KMS-11 (cell line): ENCODE results near the gene EXOSC10.
"Not testable (repeated sequence)": the region's sequence is repeated elsewhere in the genome, so short reads cannot be mapped to it uniquely, and the experiment has no call there.

Experiments
- H2AFZ ChIP-seq: fragments of 200-600 bp; sonication (generic); 2 replicates; pipeline ENCODE4 v1.6.1; 2016; ENCODE audit warnings: antibody characterized with exemption, mixed run types, low read depth
- H3K27ac ChIP-seq: fragments of 200-600 bp; sonication (generic); 2 replicates; pipeline ENCODE4 v1.6.1; 2016; ENCODE audit warnings: mild to moderate bottlenecking, mixed run types
- H3K27me3 ChIP-seq: fragments of 200-600 bp; sonication (generic); 2 replicates; pipeline ENCODE4 v1.6.1; 2017; ENCODE audit warnings: mild to moderate bottlenecking, low read depth, mixed run types, moderate library complexity; ENCODE audit not compliant: insufficient read depth
- H3K36me3 ChIP-seq: fragments of 200-600 bp; sonication (generic); 2 replicates; pipeline ENCODE4 v1.6.1; 2017; ENCODE audit warnings: mild to moderate bottlenecking, mixed run types; ENCODE audit not compliant: insufficient read depth
- H3K4me1 ChIP-seq: fragments of 200-600 bp; sonication (generic); 2 replicates; pipeline ENCODE4 v1.6.1; 2016; ENCODE audit warnings: mild to moderate bottlenecking, low read depth, mixed run types; ENCODE audit not compliant: poor library complexity, severe bottlenecking
- H3K4me2 ChIP-seq: fragments of 200-600 bp; sonication (generic); 2 replicates; pipeline ENCODE4 v1.7.0; 2016; ENCODE audit warnings: mild to moderate bottlenecking, mixed run types
- H3K4me3 ChIP-seq: fragments of 200-600 bp; sonication (generic); IDR thresholded peaks from 2 replicates; pipeline ENCODE4 v1.6.1; 2017; ENCODE audit warnings: low read depth, low read length, mixed read lengths; ENCODE audit not compliant: insufficient read depth
- H3K79me2 ChIP-seq: fragments of 200-600 bp; sonication (generic); 2 replicates; pipeline ENCODE4 v1.6.1; 2016; ENCODE audit warnings: low read depth, mixed run types; ENCODE audit not compliant: insufficient read depth
- H3K9ac ChIP-seq: fragments of 200-600 bp; sonication (generic); 2 replicates; pipeline ENCODE4 v1.6.1; 2016; ENCODE audit warnings: mild to moderate bottlenecking, mixed run types
- H4K20me1 ChIP-seq: fragments of 200-600 bp; sonication (generic); 2 replicates; pipeline ENCODE4 v1.6.1; 2016; ENCODE audit warnings: mild to moderate bottlenecking, mixed run types; ENCODE audit not compliant: insufficient read depth
- TF ChIP-seq, protein P1 (sequence below): fragments of 200-600 bp; sonication (generic); conservative IDR thresholded peaks from 2 replicates; pipeline ENCODE4 v1.6.1; 2017; ENCODE audit warnings: low read depth, mild to moderate bottlenecking, antibody characterized with exemption, low read length, moderate library complexity, mixed read lengths

EXOSC10 gene

DNA sequence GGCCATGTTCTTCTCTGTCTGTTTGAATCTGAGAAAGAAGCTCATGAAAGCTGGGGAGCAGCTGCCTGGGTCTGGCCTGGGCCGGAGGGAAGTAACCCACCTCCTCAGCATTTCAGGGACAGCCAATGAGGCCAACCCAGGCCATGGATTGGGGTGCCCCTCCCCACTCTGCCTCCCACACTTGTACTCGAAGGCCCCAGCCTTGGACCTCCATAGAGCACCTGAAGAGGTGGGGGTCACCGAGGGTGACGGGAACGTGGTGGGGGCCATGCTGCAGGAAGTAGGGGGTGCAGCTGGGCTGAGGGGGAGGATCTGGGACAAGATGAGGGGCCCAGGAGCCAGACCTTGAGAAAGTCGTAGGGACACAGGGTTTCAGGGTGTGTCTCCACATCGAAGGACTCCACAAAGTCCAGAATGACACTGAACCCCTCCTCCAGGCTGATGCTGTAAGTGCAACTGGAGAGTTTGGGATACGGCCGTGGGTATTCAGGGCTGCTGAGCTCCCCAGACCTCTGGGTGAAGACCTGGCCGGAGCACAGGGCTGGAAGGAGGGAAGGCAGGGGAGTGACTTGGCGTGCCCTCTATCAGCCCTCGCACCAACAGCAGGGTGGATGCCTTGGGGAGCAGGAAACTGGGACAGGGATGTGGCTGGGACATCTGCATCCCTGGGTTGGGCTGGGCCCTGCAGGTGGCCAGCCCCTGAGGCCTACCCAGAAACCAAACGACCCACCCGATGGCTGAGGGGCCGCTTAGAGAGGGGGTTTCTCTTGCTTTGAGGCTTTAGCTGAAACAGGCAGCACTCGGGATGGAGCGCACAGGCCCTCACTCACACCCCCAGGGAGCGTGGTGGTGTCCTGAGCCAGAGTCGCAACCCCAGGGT lies 56.4 kb downstream of the EXOSC10 start:
- no peak overlapping the region for H2AFZ ChIP-seq
- H3K79me2 ChIP-seq, result no peaks in the 10 kb centered on the region
- H4K20me1 ChIP-seq, result no peaks in the 10 kb centered on the region
- H3K4me2 ChIP-seq, result no peak overlapping the region
- H3K9ac ChIP-seq, result no peak overlapping the region
- no peaks in the 10 kb centered on the region for H3K4me1 ChIP-seq
- H3K27me3 ChIP-seq, result peaks cover 21% of the 10 kb centered on the region; the same call in 1 of the 2 replicates
- no peaks in the 10 kb centered on the region for H3K36me3 ChIP-seq
- no peak overlapping the region for H3K4me3 ChIP-seq
- no peak overlapping the region for H3K27ac ChIP-seq
- TF ChIP-seq, protein P1, sequence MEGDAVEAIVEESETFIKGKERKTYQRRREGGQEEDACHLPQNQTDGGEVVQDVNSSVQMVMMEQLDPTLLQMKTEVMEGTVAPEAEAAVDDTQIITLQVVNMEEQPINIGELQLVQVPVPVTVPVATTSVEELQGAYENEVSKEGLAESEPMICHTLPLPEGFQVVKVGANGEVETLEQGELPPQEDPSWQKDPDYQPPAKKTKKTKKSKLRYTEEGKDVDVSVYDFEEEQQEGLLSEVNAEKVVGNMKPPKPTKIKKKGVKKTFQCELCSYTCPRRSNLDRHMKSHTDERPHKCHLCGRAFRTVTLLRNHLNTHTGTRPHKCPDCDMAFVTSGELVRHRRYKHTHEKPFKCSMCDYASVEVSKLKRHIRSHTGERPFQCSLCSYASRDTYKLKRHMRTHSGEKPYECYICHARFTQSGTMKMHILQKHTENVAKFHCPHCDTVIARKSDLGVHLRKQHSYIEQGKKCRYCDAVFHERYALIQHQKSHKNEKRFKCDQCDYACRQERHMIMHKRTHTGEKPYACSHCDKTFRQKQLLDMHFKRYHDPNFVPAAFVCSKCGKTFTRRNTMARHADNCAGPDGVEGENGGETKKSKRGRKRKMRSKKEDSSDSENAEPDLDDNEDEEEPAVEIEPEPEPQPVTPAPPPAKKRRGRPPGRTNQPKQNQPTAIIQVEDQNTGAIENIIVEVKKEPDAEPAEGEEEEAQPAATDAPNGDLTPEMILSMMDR, result no peak

DNA sequence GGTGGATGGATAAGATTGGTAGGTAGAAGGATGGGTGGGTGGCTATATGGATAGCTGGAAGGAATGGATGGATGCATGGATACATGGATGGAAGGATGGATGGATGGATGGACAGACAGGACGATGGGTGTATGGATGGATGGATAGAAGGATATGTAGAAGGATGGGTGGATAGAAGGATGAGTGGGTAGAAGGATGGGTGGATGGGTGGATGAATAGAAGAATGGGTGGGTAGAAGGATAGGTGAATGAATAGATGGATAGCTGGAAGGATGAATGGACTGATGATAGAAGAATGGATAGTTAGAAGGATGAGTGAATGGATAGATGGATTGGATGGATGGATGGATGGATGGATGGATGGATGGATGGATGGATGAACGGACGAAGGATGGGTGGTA lies 57.6 kb downstream of the EXOSC10 start:
- Histone ChIP-seq H3K9ac (no peak overlapping the region), H2AFZ (no peak overlapping the region), H3K4me1 (no peaks in the 10 kb centered on the region), H3K4me3 (no peak overlapping the region), H3K4me2 (no peak overlapping the region), H3K36me3 (no peaks in the 10 kb centered on the region), H4K20me1 (no peaks in the 10 kb centered on the region), H3K27ac (no peak overlapping the region), H3K27me3 (peaks cover 21% of the 10 kb centered on the region; the same call in 1 of the 2 replicates), H3K79me2 (no peaks in the 10 kb centered on the region)
- TF ChIP-seq, protein P1, result no peak

GRCh38 chr1:11041048-11041447 lies 58.6 kb downstream of the EXOSC10 start:
- TF ChIP-seq, protein P1, result no peak
- Histone ChIP-seq H3K4me2 (no peak overlapping the region), H3K27ac (no peak overlapping the region), H3K27me3 (peaks cover 26% of the 10 kb centered on the region; the same call in 1 of the 2 replicates), H3K4me3 (no peak overlapping the region), H3K9ac (no peak overlapping the region), H3K79me2 (no peaks in the 10 kb centered on the region), H3K4me1 (no peaks in the 10 kb centered on the region), H3K36me3 (no peaks in the 10 kb centered on the region), H4K20me1 (no peaks in the 10 kb centered on the region), H2AFZ (no peak overlapping the region)

DNA sequence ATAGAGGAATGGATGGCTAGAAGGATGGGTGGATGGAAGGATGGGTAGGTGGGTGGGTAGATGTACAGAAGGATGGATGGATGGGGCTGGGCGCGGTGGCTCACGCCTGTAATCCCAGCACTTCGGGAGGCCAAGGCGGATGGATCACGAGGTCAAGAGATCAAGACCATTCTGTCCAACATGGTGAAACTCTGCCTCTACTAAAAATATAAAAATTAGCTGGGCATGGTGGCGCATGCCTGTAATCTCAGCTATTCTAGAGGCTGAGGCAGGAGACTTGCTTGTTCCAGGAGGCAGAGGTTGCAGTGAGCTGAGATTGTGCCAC lies 59.6 kb downstream of the EXOSC10 start:
- H3K27me3 ChIP-seq, result peaks cover 26% of the 10 kb centered on the region; the same call in 1 of the 2 replicates
- H3K36me3 ChIP-seq, H3K4me3 ChIP-seq, H4K20me1 ChIP-seq, H2AFZ ChIP-seq, H3K4me1 ChIP-seq, H3K9ac ChIP-seq, H3K4me2 ChIP-seq, H3K79me2 ChIP-seq, H3K27ac ChIP-seq: not testable (repeated sequence)
